Hepatocyte (in vitro differentiated cells): ENCODE data around the gene LRMDA. TPM values are rescaled to one million over a fixed set of nuclear protein-coding genes. Genes with fewer than 3 reads are reported as not detected.

Source experiments
- DNase-seq: peaks from one replicate; pipeline ENCODE4 v3.0.0-alpha.2; 2016; ENCODE audit warnings: low spot score
- H2AFZ ChIP-seq: fragments of 200-600 bp; sonication (generic); 2 replicates; pipeline ENCODE4 v1.6.0; 2016; ENCODE audit warnings: antibody characterized with exemption, mild to moderate bottlenecking
- H3K27ac ChIP-seq: fragments of 200-600 bp; sonication (generic); 2 replicates; pipeline ENCODE4 v1.5.1; 2016; ENCODE audit warnings: mild to moderate bottlenecking
- H3K27me3 ChIP-seq: fragments of 200-600 bp; sonication (generic); 2 replicates; pipeline ENCODE4 v1.6.1; 2016
- H3K36me3 ChIP-seq: fragments of 200-600 bp; sonication (generic); replicated peaks from 2 replicates; pipeline ENCODE4 v1.5.1; 2016; ENCODE audit warnings: low read depth; ENCODE audit not compliant: insufficient read depth
- H3K4me1 ChIP-seq: fragments of 200-600 bp; sonication (generic); 2 replicates; pipeline ENCODE4 v1.5.1; 2016; ENCODE audit warnings: mild to moderate bottlenecking, moderate library complexity; ENCODE audit not compliant: insufficient read depth
- H3K4me2 ChIP-seq: fragments of 200-600 bp; sonication (generic); 2 replicates; pipeline ENCODE4 v1.6.0; 2016
- H3K4me3 ChIP-seq: fragments of 200-600 bp; sonication (generic); 2 replicates; pipeline ENCODE4 v1.5.1; 2016; ENCODE audit warnings: mild to moderate bottlenecking
- H3K79me2 ChIP-seq: fragments of 200-600 bp; sonication (generic); 2 replicates; pipeline ENCODE4 v1.6.0; 2017; ENCODE audit warnings: mild to moderate bottlenecking
- H3K9me2 ChIP-seq: fragments of 200-600 bp; sonication (generic); replicated peaks from 2 replicates; pipeline ENCODE4 v1.6.0; 2017; ENCODE audit warnings: mild to moderate bottlenecking; ENCODE audit not compliant: insufficient read depth
- H3K9me3 ChIP-seq: fragments of 200-600 bp; sonication (generic); 2 replicates; pipeline ENCODE4 v1.5.1; 2016; ENCODE audit warnings: low read depth, mild to moderate bottlenecking
- H4K20me1 ChIP-seq: fragments of 200-600 bp; sonication (generic); 2 replicates; pipeline ENCODE4 v1.6.0; 2016; ENCODE audit warnings: mild to moderate bottlenecking; ENCODE audit not compliant: insufficient read depth, poor library complexity, severe bottlenecking
- CTCF ChIP-seq: fragments of 200-600 bp; sonication (generic); IDR thresholded peaks from 2 replicates; pipeline ENCODE4 v1.5.1; 2016; ENCODE audit warnings: antibody characterized with exemption, mild to moderate bottlenecking; ENCODE audit not compliant: poor library complexity
- EZH2 ChIP-seq: fragments of 200-600 bp; sonication (generic); IDR thresholded peaks from 2 replicates; pipeline ENCODE4 v1.6.1; 2016; ENCODE audit warnings: antibody characterized with exemption, mild to moderate bottlenecking, borderline replicate concordance
- EZH2phosphoT487 ChIP-seq: fragments of 200-600 bp; sonication (generic); IDR thresholded peaks from one replicate; pipeline ENCODE4 v1.6.1; 2018; ENCODE audit warnings: antibody characterized with exemption, mild to moderate bottlenecking, low read depth, moderate library complexity; ENCODE audit not compliant: unreplicated experiment, severe bottlenecking
- WGBS: methylation state at CpG from one replicate; pipeline ENCODE4 v1.1.6; 2016; ENCODE audit warnings: low lambda C conversion rate; ENCODE audit errors: missing lambda C conversion rate; 5-methylcytosine and 5-hydroxymethylcytosine counted together
- polyA plus RNA-seq: library from polyadenylated mRNA; unstranded; fragments of >200 nt; fragmentation: Nextera tagmentation; extraction: Ambion mirVana; gene quantifications from 2 replicates; pipeline ENCODE4 v1.2.1, GENCODE V29; 2016
- total RNA-seq: library from RNA; depleted of rRNA; stranded (reverse); fragments of >200 nt; gene quantifications from 2 replicates; pipeline ENCODE4 v1.2.3, GENCODE V29; 2014

The LRMDA gene
- total and polyA plus RNA-seq, 2 experiments from 2014 or later = 5.6 to 15.7 TPM

GRCh38 chr10:76133597-76134255 is 702.3 kb downstream of the LRMDA start:
- no peak for TF ChIP-seq EZH2phosphoT487
- no peak for TF ChIP-seq EZH2
- no peak for TF ChIP-seq CTCF
- Histone ChIP-seq H3K9me3 (no peaks in the 10 kb centered on the region), H3K4me3 (no peak overlapping the region), H3K36me3 (no peaks in the 10 kb centered on the region), H3K27me3 (no peaks in the 10 kb centered on the region), H3K4me2 (no peak overlapping the region), H4K20me1 (no peaks in the 10 kb centered on the region), H3K9me2 (no peaks in the 10 kb centered on the region), H2AFZ (no peak overlapping the region), H3K27ac (no peak overlapping the region), H3K4me1 (no peaks in the 10 kb centered on the region), H3K79me2 (no peaks in the 10 kb centered on the region)
- 47% methylated on average over 10 of the region's 11 CpGs for WGBS
- DNase-seq = no peak

GRCh38 chr10:76136961-76137360 is 705.5 kb downstream of the LRMDA start:
- Histone ChIP-seq H3K9me3 (no peaks in the 10 kb centered on the region), H3K4me1 (no peaks in the 10 kb centered on the region), H3K79me2 (no peaks in the 10 kb centered on the region), H3K36me3 (no peaks in the 10 kb centered on the region), H3K9me2 (no peaks in the 10 kb centered on the region), H3K27ac (no peak overlapping the region), H3K4me3 (no peak overlapping the region), H3K27me3 (no peaks in the 10 kb centered on the region), H4K20me1 (no peaks in the 10 kb centered on the region), H3K4me2 (no peak overlapping the region), H2AFZ (no peak overlapping the region)
- DNase-seq = no peak
- TF ChIP-seq EZH2phosphoT487 = no peak
- WGBS = 96% methylated on average over 4 of the region's 4 CpGs

- 88% methylated on average over 2 of the region's 2 CpGs for WGBS
- no peak overlapping the region for H3K4me3 ChIP-seq
- no peaks in the 10 kb centered on the region for H3K9me2 ChIP-seq
- no peaks in the 10 kb centered on the region for H3K9me3 ChIP-seq
- no peaks in the 10 kb centered on the region for H3K79me2 ChIP-seq
- no peaks in the 10 kb centered on the region for H3K27me3 ChIP-seq
- H4K20me1 ChIP-seq = no peaks in the 10 kb centered on the region
- no peak overlapping the region for H3K27ac ChIP-seq
- no peak for DNase-seq
- TF ChIP-seq EZH2 = no peak
- TF ChIP-seq CTCF = no peak
- TF ChIP-seq EZH2phosphoT487 = no peak
- no peak overlapping the region for H2AFZ ChIP-seq
- no peaks in the 10 kb centered on the region for H3K36me3 ChIP-seq
- no peak overlapping the region for H3K4me2 ChIP-seq
- H3K4me1 ChIP-seq = no peaks in the 10 kb centered on the region
Measured at GRCh38 chr10:76138286-76138685, 706.9 kb downstream of the LRMDA start.

- WGBS = 64% methylated on average over 3 of the region's 3 CpGs
- TF ChIP-seq EZH2 = no peak
- TF ChIP-seq EZH2phosphoT487 = no peak
- Histone ChIP-seq H4K20me1 (no peaks in the 10 kb centered on the region), H3K4me1 (no peaks in the 10 kb centered on the region), H3K4me3 (no peak overlapping the region), H3K27me3 (no peaks in the 10 kb centered on the region), H3K9me3 (no peaks in the 10 kb centered on the region), H2AFZ (no peak overlapping the region), H3K27ac (no peak overlapping the region), H3K79me2 (no peaks in the 10 kb centered on the region), H3K4me2 (no peak overlapping the region), H3K36me3 (no peaks in the 10 kb centered on the region), H3K9me2 (no peaks in the 10 kb centered on the region)
- DNase-seq = no peak
Measured at GRCh38 chr10:76138906-76139305, 707.5 kb downstream of the LRMDA start.
